HepG2 (cell line): ENCODE data around the gene GARS1. TPM values are rescaled to one million over a fixed set of nuclear protein-coding genes. Genes with fewer than 3 reads are reported as not detected.

ENCODE experiments used
- ATAD3A ChIP-seq: sonication (generic); formaldehyde crosslinking; IDR thresholded peaks from 2 replicates; pipeline ENCODE4 v1.4.0; 2020; ENCODE audit warnings: missing genetic modification reagents
- GABPB1 ChIP-seq: IDR thresholded peaks from 2 replicates; pipeline ENCODE4 v1.6.1; 2016; ENCODE audit warnings: mild to moderate bottlenecking, missing genetic modification reagents, moderate library complexity, missing compliant biosample characterization
- HNRNPUL1 ChIP-seq: fragments of 200-400 bp; formaldehyde crosslinking; IDR thresholded peaks from 2 replicates; pipeline ENCODE4 v1.6.1; 2017; ENCODE audit warnings: low read depth, mild to moderate bottlenecking, low read length, moderate library complexity
- HOXA7 ChIP-seq: sonication (generic); formaldehyde crosslinking; IDR thresholded peaks from 2 replicates; pipeline ENCODE4 v1.8.1; 2022; ENCODE audit warnings: mild to moderate bottlenecking, missing genetic modification reagents, moderate library complexity
- KDM6A ChIP-seq: IDR thresholded peaks from 2 replicates; pipeline ENCODE4 v1.6.1; 2016; ENCODE audit warnings: low read depth
- NFIC ChIP-seq: IDR thresholded peaks from 2 replicates; pipeline ENCODE4 v1.6.1; 2012; ENCODE audit warnings: mild to moderate bottlenecking, low read length, inconsistent platforms
- SP140L ChIP-seq: sonication (generic); formaldehyde crosslinking; IDR thresholded peaks from 2 replicates; pipeline ENCODE4 v1.4.0; 2020; ENCODE audit warnings: missing genetic modification reagents, borderline replicate concordance
- THYN1 ChIP-seq: sonication (generic); formaldehyde crosslinking; IDR thresholded peaks from 2 replicates; pipeline ENCODE4 v1.8.1; 2023; ENCODE audit warnings: low read depth, mild to moderate bottlenecking, moderate library complexity, missing genetic modification reagents, borderline replicate concordance
- USF2 ChIP-seq, 2 experiments: sonication (generic) in 1 of 2; formaldehyde crosslinking in 1 of 2; IDR thresholded peaks; 2 replicates each; pipeline versions ENCODE4 v1.5.1 to v1.6.1; 2011 to 2020; ENCODE audit warnings: borderline replicate concordance in 1 of 2, low read depth in 1 of 2, low read length in 1 of 2, mild to moderate bottlenecking in 1 of 2, missing genetic modification reagents in 1 of 2, moderate library complexity in 1 of 2
- ZBTB40 ChIP-seq, 2 experiments: fragments of 450-650 bp in 1 of 2; sonication (generic) in 1 of 2; formaldehyde crosslinking in 1 of 2; IDR thresholded peaks; 2 replicates each; pipeline versions ENCODE4 v1.6.1 to v1.8.0; 2016 to 2022; ENCODE audit warnings: antibody characterized with exemption in 1 of 2, mild to moderate bottlenecking in 1 of 2, missing genetic modification reagents in 1 of 2
- ZNF367 ChIP-seq: sonication (generic); formaldehyde crosslinking; IDR thresholded peaks from 2 replicates; pipeline ENCODE4 v1.4.0; 2020; ENCODE audit warnings: missing genetic modification reagents, borderline replicate concordance
- ZNF441 ChIP-seq: sonication (generic); formaldehyde crosslinking; IDR thresholded peaks from 2 replicates; pipeline ENCODE4 v1.7.0; 2021; ENCODE audit warnings: missing genetic modification reagents, borderline replicate concordance
- ZNF451 ChIP-seq: sonication (generic); formaldehyde crosslinking; IDR thresholded peaks from 2 replicates; pipeline ENCODE4 v1.5.0; 2020; ENCODE audit warnings: mild to moderate bottlenecking, missing genetic modification reagents
- ZNF737 ChIP-seq: sonication (generic); formaldehyde crosslinking; IDR thresholded peaks from 2 replicates; pipeline ENCODE4 v1.5.0; 2020; ENCODE audit warnings: missing genetic modification reagents, mild to moderate bottlenecking, borderline replicate concordance
- ZNF780A ChIP-seq: sonication (generic); formaldehyde crosslinking; IDR thresholded peaks from 2 replicates; pipeline ENCODE4 v1.8.0; 2022; ENCODE audit warnings: mild to moderate bottlenecking, missing genetic modification reagents, moderate library complexity
- polyA plus RNA-seq, 8 experiments: library from polyadenylated mRNA; depleted of rRNA in 3 of 8; stranded (reverse) in 7 of 8; unstranded in 1 of 8; fragments of >200 nt; fragmentation: Illumina TruSeq in 4 of 8; extraction: Trizol in 4 of 8; gene quantifications; 2 replicates each; pipeline versions ENCODE4 v1.2.1 to v1.2.3, GENCODE V29; 2011 to 2016; ENCODE audit warnings: low read depth in 4 of 8, missing spikeins in 1 of 8, mixed read lengths in 1 of 8; ENCODE audit not compliant: insufficient read depth in 1 of 8
- total RNA-seq, 5 experiments: library from RNA; depleted of rRNA; stranded (reverse); fragments of >200 nt; fragmentation: Illumina TruSeq; extraction: Trizol; gene quantifications; 2 replicates each; pipeline ENCODE4 v1.2.3, GENCODE V29; 2016; ENCODE audit warnings: low read depth in 1 of 5

Gene GARS1
- total and polyA plus RNA-seq, 2 of the 13 experiments (the other 11 are each of a cell fraction or from before 2014, with no cell fraction given): 140 to 460 TPM

- no peak for TF ChIP-seq USF2 (IDR thresholded peaks at IDR 0.05; ENCODE audit: low read depth, low read length)
- 0 out of 2 replicates have a peak, but pooled peaks have one; percentile 17 for TF ChIP-seq USF2 (CRISPR knock-in tag; IDR thresholded peaks at IDR 0.05; ENCODE audit: borderline replicate concordance)
- TF ChIP-seq NFIC: 0 out of 2 replicates have a peak, but pooled peaks have one; percentile 65
- peak; percentile 86; the same call in 1 of the 2 replicates for TF ChIP-seq ZNF367
- TF ChIP-seq HNRNPUL1: peak; percentile 83
- TF ChIP-seq ZNF441 (CRISPR knock-in tag): peak; percentile 84
- peak; percentile 71; the same call in 1 of the 2 replicates for TF ChIP-seq ZNF780A (CRISPR knock-in tag)
- no peak for TF ChIP-seq ZBTB40 (IDR thresholded peaks at IDR 0.05)
- peak; percentile 91 for TF ChIP-seq ZBTB40 (CRISPR knock-in tag; IDR thresholded peaks at IDR 0.05)
- no peak for TF ChIP-seq THYN1 (CRISPR knock-in tag)
- peak; percentile 96 for TF ChIP-seq GABPB1
- peak; percentile 88 for TF ChIP-seq ZNF451 (CRISPR knock-in tag)
- TF ChIP-seq HOXA7: no peak
- no peak for TF ChIP-seq ATAD3A (CRISPR knock-in tag)
- peak; percentile 80; the same call in 1 of the 2 replicates for TF ChIP-seq SP140L (CRISPR knock-in tag)
- TF ChIP-seq KDM6A (CRISPR knock-in tag): no peak
- 0 out of 2 replicates have a peak, but pooled peaks have one; percentile 75 for TF ChIP-seq ZNF737 (CRISPR knock-in tag)
Measured at GRCh38 chr7:30594540-30595435, at the start of gene GARS1 (continued).
